ENCODE data around the gene EFCAB14.
"Not testable (repeated sequence)": the region's sequence is repeated elsewhere in the genome, so short reads cannot be mapped to it uniquely, and the experiment has no call there.

The EFCAB14 gene

DNA sequence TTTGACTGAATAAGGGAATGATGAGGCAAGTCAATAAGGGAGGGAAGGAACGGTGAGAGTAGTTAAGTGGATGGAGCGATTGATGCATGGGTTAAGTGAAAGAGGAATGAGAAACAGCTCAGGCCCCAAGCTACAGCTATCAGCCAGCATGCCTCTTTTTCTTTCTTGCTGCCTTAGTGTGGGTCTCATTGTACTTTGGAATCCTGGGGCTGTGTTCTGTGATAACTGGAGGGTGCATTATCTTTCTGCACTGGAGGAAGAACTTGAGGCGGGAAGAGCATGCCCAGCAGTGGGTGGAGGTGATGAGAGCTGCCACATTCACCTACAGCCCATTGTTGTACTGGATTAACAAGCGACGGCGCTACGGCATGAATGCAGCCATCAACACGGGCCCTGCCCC is 46.2 kb downstream of the EFCAB14 start:
- TF ChIP-seq, protein P1, sequence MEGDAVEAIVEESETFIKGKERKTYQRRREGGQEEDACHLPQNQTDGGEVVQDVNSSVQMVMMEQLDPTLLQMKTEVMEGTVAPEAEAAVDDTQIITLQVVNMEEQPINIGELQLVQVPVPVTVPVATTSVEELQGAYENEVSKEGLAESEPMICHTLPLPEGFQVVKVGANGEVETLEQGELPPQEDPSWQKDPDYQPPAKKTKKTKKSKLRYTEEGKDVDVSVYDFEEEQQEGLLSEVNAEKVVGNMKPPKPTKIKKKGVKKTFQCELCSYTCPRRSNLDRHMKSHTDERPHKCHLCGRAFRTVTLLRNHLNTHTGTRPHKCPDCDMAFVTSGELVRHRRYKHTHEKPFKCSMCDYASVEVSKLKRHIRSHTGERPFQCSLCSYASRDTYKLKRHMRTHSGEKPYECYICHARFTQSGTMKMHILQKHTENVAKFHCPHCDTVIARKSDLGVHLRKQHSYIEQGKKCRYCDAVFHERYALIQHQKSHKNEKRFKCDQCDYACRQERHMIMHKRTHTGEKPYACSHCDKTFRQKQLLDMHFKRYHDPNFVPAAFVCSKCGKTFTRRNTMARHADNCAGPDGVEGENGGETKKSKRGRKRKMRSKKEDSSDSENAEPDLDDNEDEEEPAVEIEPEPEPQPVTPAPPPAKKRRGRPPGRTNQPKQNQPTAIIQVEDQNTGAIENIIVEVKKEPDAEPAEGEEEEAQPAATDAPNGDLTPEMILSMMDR (IDR thresholded peaks at IDR 0.05; ENCODE audit: insufficient read depth, low read length, poor library complexity, severe bottlenecking): no peak
- Histone ChIP-seq H3K36me3 (ENCODE audit: control insufficient read depth, insufficient read depth, low read length) (peaks cover 9% of the 10 kb centered on the region), H3K27me3 (replicated peaks; ENCODE audit: control insufficient read depth, insufficient read depth, low read length) (no peaks in the 10 kb centered on the region), H3K4me3 (replicated peaks; ENCODE audit: low read depth, low read length) (no peak overlapping the region)
- no peak for DNase-seq (ENCODE audit: extremely low read depth, insufficient read length)

DNA sequence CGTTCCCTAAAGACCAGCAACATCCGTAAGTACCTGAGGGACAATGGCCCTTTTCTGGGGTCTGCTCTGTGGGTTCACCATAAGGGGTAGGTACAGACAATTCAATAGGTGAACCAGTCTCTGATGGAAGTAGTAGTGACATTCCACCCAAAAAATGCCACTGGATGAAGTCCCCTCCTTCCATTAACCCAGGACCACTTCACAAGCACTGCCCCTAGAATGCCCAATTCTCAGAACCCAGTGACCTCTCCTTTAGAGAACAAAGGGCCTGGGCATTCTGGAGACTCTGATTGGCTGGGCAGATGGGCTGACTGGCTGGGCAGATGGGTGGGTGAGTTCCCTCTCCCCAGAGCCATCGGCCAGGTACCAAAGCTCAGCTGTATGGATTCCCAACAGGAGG is 47.4 kb downstream of the EFCAB14 start, which contains the start of gene TEX38:
Gene TEX38 (plus strand): TSS at position 301 of the 400 bp plus-strand sequence. CDS start 81 bp downstream, at position 382.
- Histone ChIP-seq H3K4me3 (replicated peaks; ENCODE audit: low read depth, low read length) (no peak within 1 kb of the TSS), H3K36me3 (ENCODE audit: control insufficient read depth, insufficient read depth, low read length) (peaks cover 9% of the 10 kb centered on the region), H3K27me3 (replicated peaks; ENCODE audit: control insufficient read depth, insufficient read depth, low read length) (no peaks in the 10 kb centered on the region)
- TF ChIP-seq, protein P1 (IDR thresholded peaks at IDR 0.05; ENCODE audit: insufficient read depth, low read length, poor library complexity, severe bottlenecking): no peak
- DNase-seq (ENCODE audit: extremely low read depth, insufficient read length): no peak

DNA sequence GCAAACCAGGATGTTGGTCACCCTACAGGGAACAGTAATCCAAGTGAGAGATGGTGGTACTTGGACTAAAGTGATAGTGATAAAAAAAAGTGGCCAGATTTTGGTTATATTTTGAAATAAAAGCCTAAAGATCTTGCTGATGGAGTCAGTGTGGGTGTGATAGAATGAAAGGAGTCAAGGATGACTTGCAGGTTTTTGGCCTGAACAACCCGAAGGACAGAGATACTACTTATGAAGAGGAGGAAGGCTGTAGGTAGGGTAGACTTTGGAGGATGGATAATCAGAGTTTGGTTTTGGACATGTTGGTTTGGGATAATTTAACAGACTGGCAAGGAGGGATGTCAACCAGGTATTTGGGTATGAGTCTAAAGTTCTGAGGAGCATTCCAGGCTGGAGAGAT is 48.8 kb downstream of the EFCAB14 start:
- Histone ChIP-seq H3K36me3 (ENCODE audit: control insufficient read depth, insufficient read depth, low read length) (peaks cover 7% of the 10 kb centered on the region), H3K27me3 (replicated peaks; ENCODE audit: control insufficient read depth, insufficient read depth, low read length) (no peaks in the 10 kb centered on the region), H3K4me3 (replicated peaks; ENCODE audit: low read depth, low read length) (no peak overlapping the region)
- DNase-seq (ENCODE audit: extremely low read depth, insufficient read length): no peak
- TF ChIP-seq, protein P1 (IDR thresholded peaks at IDR 0.05; ENCODE audit: insufficient read depth, low read length, poor library complexity, severe bottlenecking): no peak

DNA sequence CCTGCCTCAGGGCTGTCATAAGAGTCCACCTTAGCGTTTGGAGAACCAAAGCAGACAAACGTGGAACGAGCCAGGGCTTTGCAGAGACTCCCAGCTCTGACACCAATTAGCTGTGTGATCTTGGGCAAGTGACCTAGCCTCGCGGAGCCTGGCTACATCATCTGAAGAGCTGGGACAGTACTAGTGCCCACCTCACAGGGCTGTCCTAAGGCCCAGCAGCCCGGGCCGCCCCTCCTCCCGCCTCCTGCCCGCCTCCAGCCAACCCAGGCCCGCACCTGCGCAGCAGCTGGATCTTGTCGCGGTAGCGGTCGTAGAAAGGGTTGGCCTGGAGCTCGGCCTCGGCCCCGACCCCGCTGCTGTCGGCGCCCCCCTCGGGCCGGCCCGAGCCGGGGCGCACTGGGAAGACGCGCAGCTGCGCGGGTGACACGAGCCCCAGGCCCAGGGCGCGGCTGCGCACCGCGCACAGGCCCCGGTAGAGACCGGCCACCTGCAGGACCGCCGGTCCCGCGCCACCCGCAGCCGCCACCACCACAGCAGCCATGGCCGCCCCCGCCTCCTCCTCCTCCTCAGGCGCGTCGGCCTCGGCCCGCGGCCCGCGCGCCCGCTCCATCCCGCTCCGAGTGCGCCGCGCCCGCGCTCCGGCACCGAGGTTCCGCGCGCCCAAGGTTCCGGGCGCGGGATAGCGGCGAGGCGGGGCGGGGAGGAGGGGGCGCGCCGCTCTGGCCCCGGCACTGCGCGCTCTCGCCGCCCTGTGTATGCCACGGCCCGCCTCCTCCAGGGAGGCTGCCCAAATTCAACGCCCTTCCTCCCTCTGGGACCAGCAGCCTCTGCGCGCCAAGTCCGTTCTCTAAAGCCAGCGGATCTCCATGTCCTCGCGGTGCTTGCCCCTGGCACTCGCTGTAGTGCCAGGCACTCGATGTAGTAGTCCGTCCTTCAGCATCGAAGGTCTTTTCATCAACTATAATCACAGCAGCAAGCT is 50.8 kb downstream of the EFCAB14 start, which contains the start of gene ATPAF1:
Gene ATPAF1 (minus strand): TSS at position 583 of the 979 bp plus-strand sequence. CDS start 42 bp downstream, at position 541.
- H3K27me3 ChIP-seq (replicated peaks; ENCODE audit: control insufficient read depth, insufficient read depth, low read length): no peaks in the 10 kb centered on the region
- H3K36me3 ChIP-seq (ENCODE audit: control insufficient read depth, insufficient read depth, low read length): peaks cover 3% of the 10 kb centered on the region
- peak; percentile 83 for DNase-seq (ENCODE audit: extremely low read depth, insufficient read length)
- TF ChIP-seq, protein P1 (IDR thresholded peaks at IDR 0.05; ENCODE audit: insufficient read depth, low read length, poor library complexity, severe bottlenecking): no peak
- peak within 1 kb of the TSS; percentile 91 for H3K4me3 ChIP-seq (replicated peaks; ENCODE audit: low read depth, low read length)

DNA sequence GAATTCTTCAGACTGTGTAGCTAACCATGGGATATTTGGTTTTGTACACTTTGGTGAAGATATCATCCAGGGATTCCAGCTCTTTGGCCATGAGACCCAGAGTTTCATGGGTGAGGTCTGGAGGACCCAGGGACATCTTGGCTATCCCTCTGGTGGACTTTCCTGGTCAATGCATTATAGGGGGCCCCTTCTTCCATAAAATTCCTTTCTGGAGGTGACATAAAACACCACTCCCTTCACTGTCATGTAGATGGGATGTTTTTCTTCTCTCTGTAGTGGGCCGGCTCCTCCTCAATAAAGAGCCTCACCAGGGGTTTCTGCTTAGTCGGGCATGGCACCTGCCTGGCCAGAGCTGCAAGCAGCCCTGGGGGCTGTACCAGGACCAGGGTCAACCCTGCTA is 52.9 kb downstream of the EFCAB14 start:
- no peaks in the 10 kb centered on the region for H3K27me3 ChIP-seq (replicated peaks; ENCODE audit: control insufficient read depth, insufficient read depth, low read length)
- no peak overlapping the region for H3K4me3 ChIP-seq (replicated peaks; ENCODE audit: low read depth, low read length)
- H3K36me3 ChIP-seq (ENCODE audit: control insufficient read depth, insufficient read depth, low read length): no peaks in the 10 kb centered on the region; the same call in 1 of the 2 replicates
- DNase-seq (ENCODE audit: extremely low read depth, insufficient read length): no peak
- TF ChIP-seq, protein P1 (IDR thresholded peaks at IDR 0.05; ENCODE audit: insufficient read depth, low read length, poor library complexity, severe bottlenecking): no peak

DNA sequence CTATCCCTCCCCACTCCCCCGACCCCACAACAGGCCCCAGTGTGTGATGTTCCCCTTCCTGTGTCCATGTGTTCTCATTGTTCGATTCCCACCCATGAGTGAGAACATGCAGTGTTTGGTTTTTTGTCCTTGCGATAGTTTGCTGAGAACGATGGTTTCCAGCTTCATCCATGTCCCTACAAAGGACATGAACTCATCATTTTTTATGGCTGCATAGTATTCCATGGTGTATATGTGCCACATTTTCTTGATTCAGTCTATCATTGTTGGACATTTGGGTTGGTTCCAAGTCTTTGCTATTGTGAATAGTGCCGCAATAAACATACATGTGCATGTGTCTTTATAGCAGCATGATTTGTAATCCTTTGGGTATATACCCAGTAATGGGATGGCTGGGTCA is 56.0 kb downstream of the EFCAB14 start:
- H3K27me3 ChIP-seq (replicated peaks; ENCODE audit: control insufficient read depth, insufficient read depth, low read length); H3K36me3 ChIP-seq (ENCODE audit: control insufficient read depth, insufficient read depth, low read length); DNase-seq (ENCODE audit: extremely low read depth, insufficient read length); H3K4me3 ChIP-seq (replicated peaks; ENCODE audit: low read depth, low read length): not testable (repeated sequence)

DNA sequence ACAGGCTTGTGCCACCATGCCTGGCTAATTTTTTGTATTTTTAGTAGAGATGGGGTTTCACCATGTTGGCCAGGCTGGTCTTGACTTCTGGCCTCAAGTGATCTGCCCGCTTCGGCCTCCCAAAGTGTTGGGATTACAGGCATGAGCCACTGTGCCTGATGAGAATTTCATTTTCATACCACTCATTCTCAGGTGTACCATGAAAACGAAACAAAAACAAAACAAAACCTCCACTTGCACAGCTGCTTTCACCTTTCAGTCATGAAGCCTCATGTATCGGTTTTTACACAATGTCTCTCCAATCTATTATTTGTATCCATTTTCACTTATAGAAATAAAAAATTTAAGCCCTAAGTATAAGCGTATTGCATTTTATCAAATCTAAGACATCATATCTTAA is 58.8 kb downstream of the EFCAB14 start:
- H3K4me3 ChIP-seq (replicated peaks; ENCODE audit: low read depth, low read length); H3K27me3 ChIP-seq (replicated peaks; ENCODE audit: control insufficient read depth, insufficient read depth, low read length); H3K36me3 ChIP-seq (ENCODE audit: control insufficient read depth, insufficient read depth, low read length); DNase-seq (ENCODE audit: extremely low read depth, insufficient read length): not testable (repeated sequence)
